Esophagus squamous epithelium (tissue), 5 donors: Measurements from ENCODE around the gene CDK12. TPM values are rescaled to one million over a fixed set of nuclear protein-coding genes. Genes with fewer than 3 reads are reported as not detected.
"Not testable (repeated sequence)": the region's sequence is repeated elsewhere in the genome, so short reads cannot be mapped to it uniquely, and the experiment has no call there.

Experiments
- DNase-seq: peaks from one replicate; lab custom pipeline; 2025; lab: John Stamatoyannopoulos, UW
- H3K27ac ChIP-seq, 4 donors: fragments of 200-600 bp; sonication (generic); one replicate each; pipeline ENCODE4 v1.5.1; 2016 to 2019; ENCODE audit warnings: mild to moderate bottlenecking in 1 of 4
- H3K27me3 ChIP-seq, 4 donors: fragments of 200-600 bp; sonication (generic); 1 replicate in 3 of 4; 2 replicates in 1 of 4; pipeline versions ENCODE4 v1.5.1 to v1.6.0; 2017 to 2021; ENCODE audit warnings: antibody characterized with exemption in 1 of 4
- H3K36me3 ChIP-seq, 3 donors: fragments of 200-600 bp; sonication (generic); one replicate each; pipeline ENCODE4 v1.5.1; 2016 to 2019
- H3K4me1 ChIP-seq, 3 donors: fragments of 200-600 bp; sonication (generic); one replicate each; pipeline ENCODE4 v1.5.1; 2017 to 2019
- H3K4me3 ChIP-seq, 4 donors: fragments of 200-600 bp; sonication (generic); 1 replicate in 3 of 4; 2 replicates in 1 of 4; pipeline ENCODE4 v1.5.1; 2016 to 2019; ENCODE audit warnings: mild to moderate bottlenecking in 2 of 4, moderate library complexity in 1 of 4
- H3K9me3 ChIP-seq, 3 donors: fragments of 200-600 bp; sonication (generic); one replicate each; pipeline ENCODE4 v1.5.1; 2016 to 2019
- CTCF ChIP-seq, 6 experiments: fragments of 450-650 bp in 4 of 6; fragments of 200-600 bp in 2 of 6; sonication (generic) in 2 of 6; IDR thresholded peaks; one replicate each; pipeline ENCODE4 v1.5.1; 2016 to 2019; ENCODE audit warnings: antibody characterized with exemption in 6 of 6, mild to moderate bottlenecking in 4 of 6, moderate library complexity in 4 of 6
- POLR2A ChIP-seq, 4 donors: fragments of 450-650 bp; IDR thresholded peaks; one replicate each; pipeline ENCODE4 v1.6.1; 2017; ENCODE audit warnings: antibody characterized with exemption in 4 of 4, mild to moderate bottlenecking in 4 of 4, moderate library complexity in 3 of 4
- WGBS, 2 donors: methylation state at CpG; one replicate each; pipeline ENCODE4 v1.1.5; 2018; 5-methylcytosine and 5-hydroxymethylcytosine counted together
- intact Hi-C: fragments of 100-400 bp; cut with DNase I; formaldehyde crosslinking; loops from one replicate; pipeline ENCODE4 v1.15.0; 2022
- total RNA-seq, 4 donors: library from RNA; depleted of rRNA; stranded (reverse); fragments of >200 nt; gene quantifications; one replicate each; pipeline ENCODE4 v1.1.0, GENCODE V29; 2016
- donor health status: DM: yes; HTN: yes; CAD: no.

Gene CDK12
- 10 to 100 TPM; 22.9 to 47.3 (median 33.5) TPM for total RNA-seq

- no peaks in the 10 kb centered on the region for H3K27me3 ChIP-seq
- TF ChIP-seq POLR2A (IDR thresholded peaks at IDR 0.05) (peak in 3 of 4 donors; percentile 79 to 94 (median 89)), CTCF (IDR thresholded peaks at IDR 0.05) (no peak)
- intact Hi-C loops, result no loop called here
- WGBS, 2 donors, result 1 to 3% methylated on average over 24 to 26 of the region's 51 CpGs
- H3K4me3 ChIP-seq, result peak within 1 kb of the TSS; percentile 87 to 95 (median 91)
- H3K27ac ChIP-seq, result peak within 1 kb of the TSS; percentile 98 to 99 (median 99)
- peaks cover 0 to 6% (median 0%) of the 10 kb centered on the region in 3 donors for H3K36me3 ChIP-seq
- peaks cover 15 to 41% (median 22%) of the 10 kb centered on the region in 3 donors for H3K4me1 ChIP-seq
- peak; percentile 82 for DNase-seq
- H3K9me3 ChIP-seq, result no peaks in the 10 kb centered on the region
Observed at GRCh38 chr17:39461113-39461925, at the start of gene CDK12. TSS of gene CDK12 (plus strand) at chr17:39461486. CDS start at chr17:39462072, 586 bp downstream.

- DNase-seq, result no peak
- Histone ChIP-seq H3K36me3 (peaks cover 0 to 99% (median 50%) of the 10 kb centered on the region in 3 donors), H3K4me1 (no peaks in the 10 kb centered on the region), H3K27ac (no peak overlapping the region), H3K9me3 (no peaks in the 10 kb centered on the region), H3K4me3 (no peak overlapping the region), H3K27me3 (no peaks in the 10 kb centered on the region)
- TF ChIP-seq POLR2A (IDR thresholded peaks at IDR 0.05) (no peak), CTCF (IDR thresholded peaks at IDR 0.05) (no peak)
- 94 to 95% methylated on average over 1 of the region's 1 CpG for WGBS, 2 donors
- intact Hi-C loops, result no loop called here
Observed at GRCh38 chr17:39416141-39416540, 45.1 kb upstream of the CDK12 start.

GRCh38 chr17:39429600-39429999, 31.7 kb upstream of the CDK12 start:
- DNase-seq, result no peak
- Histone ChIP-seq H3K36me3 (peaks cover 27 to 100% (median 65%) of the 10 kb centered on the region in 3 donors), H3K4me3 (no peak overlapping the region), H3K27ac (no peak overlapping the region), H3K9me3 (no peaks in the 10 kb centered on the region), H3K27me3 (no peaks in the 10 kb centered on the region), H3K4me1 (no peaks in the 10 kb centered on the region)
- TF ChIP-seq POLR2A (IDR thresholded peaks at IDR 0.05) (no peak), CTCF (IDR thresholded peaks at IDR 0.05) (no peak)
- intact Hi-C loops, result no loop called here
- 91 to 94% methylated on average over 4 of the region's 4 CpGs for WGBS, 2 donors

- H3K27me3 ChIP-seq, H3K4me1 ChIP-seq, H3K9me3 ChIP-seq, H3K4me3 ChIP-seq, DNase-seq, intact Hi-C loops, H3K27ac ChIP-seq: not testable (repeated sequence)
- peaks cover 0 to 100% (median 50%) of the 10 kb centered on the region in 3 donors for H3K36me3 ChIP-seq
- WGBS, 2 donors, result 100% methylated on average over 2 of the region's 2 CpGs; no CpG with 5 or more reads in 1 of the 2 donors
Observed at GRCh38 chr17:39439868-39440267, 21.4 kb upstream of the CDK12 start.

GRCh38 chr17:39443326-39443725, 18.0 kb upstream of the CDK12 start:
- no peaks in the 10 kb centered on the region for H3K9me3 ChIP-seq
- no peak for DNase-seq
- H3K4me1 ChIP-seq, result peaks cover 0 to 5% (median 0%) of the 10 kb centered on the region in 3 donors
- H3K27ac ChIP-seq, result no peak overlapping the region
- no peak for TF ChIP-seq CTCF (IDR thresholded peaks at IDR 0.05)
- no peak for TF ChIP-seq POLR2A (IDR thresholded peaks at IDR 0.05)
- H3K4me3 ChIP-seq, result no peak overlapping the region
- peaks cover 0 to 100% (median 52%) of the 10 kb centered on the region in 3 donors for H3K36me3 ChIP-seq
- H3K27me3 ChIP-seq, result no peaks in the 10 kb centered on the region
- intact Hi-C loops, result no loop called here
